ENCODE results near the gene GALNT2. TPM values are rescaled to one million over a fixed set of nuclear protein-coding genes. Genes with fewer than 3 reads are reported as not detected.
A peak's percentile ranks its signal among the peaks of the same experiment; 100 is the strongest.

GALNT2 gene
- total RNA-seq, 1 experiment from 2014 or later, result 62.2 TPM

GRCh38 chr1:230215031-230215430, 148.0 kb downstream of the GALNT2 start:
- peaks cover 35% of the 10 kb centered on the region for H3K4me1 Mint-ChIP-seq (ENCODE audit: low read depth, unreplicated experiment)
- peak in 1 of 2 experiments; percentile 48 for TF ChIP-seq CTCF (IDR thresholded peaks at IDR 0.05; ENCODE audit: insufficient read depth in 1 of 2, low read depth in 1 of 2, low read length in 1 of 2, severe bottlenecking in 1 of 2, unreplicated experiment in 1 of 2)
- DNase-seq, result peak in 1 of 2 experiments; percentile 14
- peaks cover 6% of the 10 kb centered on the region for H3K36me3 Mint-ChIP-seq (ENCODE audit: insufficient read depth, unreplicated experiment)
- ChIA-PET POLR2A (no interaction called here), CTCF (no interaction called here)
- H3K4me3 Mint-ChIP-seq (ENCODE audit: unreplicated experiment), result no peak overlapping the region
- H3K9me3 Mint-ChIP-seq (ENCODE audit: unreplicated experiment), result peaks cover 10% of the 10 kb centered on the region
- H3K4me3 ChIP-seq (ENCODE audit: low read depth, low read length), result no peak overlapping the region
- H3K9me3 ChIP-seq, result no peaks in the 10 kb centered on the region
- H3K27me3 ChIP-seq (replicated peaks; ENCODE audit: control insufficient read depth, insufficient read depth, low read length), result no peaks in the 10 kb centered on the region
- intact Hi-C loops (cut with micrococcal nuclease; ENCODE audit: unreplicated experiment), result loop anchor here (5.0 kb wide), 1 partner anchor 148 kb away; the partner anchor contains the start of gene GALNT2
- no peaks in the 10 kb centered on the region for H3K27me3 Mint-ChIP-seq (ENCODE audit: insufficient read depth, unreplicated experiment)
- BruUV-seq (replicated peaks), result no TSS peak
- H3K4me1 ChIP-seq, result peaks cover 32% of the 10 kb centered on the region
- H3K27ac Mint-ChIP-seq (ENCODE audit: unreplicated experiment), result peak overlapping the region; percentile 3
- no peaks in the 10 kb centered on the region for H3K36me3 ChIP-seq (ENCODE audit: control insufficient read depth, insufficient read depth, low read length)

GRCh38 chr1:230215529-230215928, 148.5 kb downstream of the GALNT2 start:
- no peak overlapping the region for H3K4me3 ChIP-seq (ENCODE audit: low read depth, low read length)
- no TSS peak for BruUV-seq (replicated peaks)
- Mint-ChIP-seq H3K4me3 (ENCODE audit: unreplicated experiment) (no peak overlapping the region), H3K27ac (ENCODE audit: unreplicated experiment) (no peak overlapping the region), H3K36me3 (ENCODE audit: insufficient read depth, unreplicated experiment) (peaks cover 6% of the 10 kb centered on the region), H3K27me3 (ENCODE audit: insufficient read depth, unreplicated experiment) (no peaks in the 10 kb centered on the region), H3K9me3 (ENCODE audit: unreplicated experiment) (peaks cover 10% of the 10 kb centered on the region), H3K4me1 (ENCODE audit: low read depth, unreplicated experiment) (peaks cover 30% of the 10 kb centered on the region)
- CTCF ChIA-PET, result interaction anchor here (0.6 kb wide), 1 partner anchor 100 kb away, joined by 5 read pairs; no protein-coding TSS in a partner anchor
- no peaks in the 10 kb centered on the region for H3K9me3 ChIP-seq
- no peak for TF ChIP-seq CTCF (IDR thresholded peaks at IDR 0.05; ENCODE audit: insufficient read depth in 1 of 2, low read depth in 1 of 2, low read length in 1 of 2, severe bottlenecking in 1 of 2, unreplicated experiment in 1 of 2)
- no peak for DNase-seq
- H3K27me3 ChIP-seq (replicated peaks; ENCODE audit: control insufficient read depth, insufficient read depth, low read length), result no peaks in the 10 kb centered on the region
- no peaks in the 10 kb centered on the region for H3K36me3 ChIP-seq (ENCODE audit: control insufficient read depth, insufficient read depth, low read length)
- POLR2A ChIA-PET, result no interaction called here
- peaks cover 27% of the 10 kb centered on the region for H3K4me1 ChIP-seq
- intact Hi-C loops (cut with micrococcal nuclease; ENCODE audit: unreplicated experiment), result loop anchor here (5.0 kb wide), 1 partner anchor 148 kb away; the partner anchor contains the start of gene GALNT2

- H3K9me3 ChIP-seq, result no peaks in the 10 kb centered on the region
- Mint-ChIP-seq H3K27ac (ENCODE audit: unreplicated experiment) (no peak overlapping the region), H3K4me1 (ENCODE audit: low read depth, unreplicated experiment) (peaks cover 22% of the 10 kb centered on the region), H3K4me3 (ENCODE audit: unreplicated experiment) (no peak overlapping the region), H3K9me3 (ENCODE audit: unreplicated experiment) (peaks cover 10% of the 10 kb centered on the region), H3K36me3 (ENCODE audit: insufficient read depth, unreplicated experiment) (peaks cover 6% of the 10 kb centered on the region), H3K27me3 (ENCODE audit: insufficient read depth, unreplicated experiment) (no peaks in the 10 kb centered on the region)
- intact Hi-C loops (cut with micrococcal nuclease; ENCODE audit: unreplicated experiment), result loop anchor here (5.0 kb wide), 1 partner anchor 150 kb away; the partner anchor contains the start of gene GALNT2
- BruUV-seq (replicated peaks), result no TSS peak
- ChIA-PET POLR2A (no interaction called here), CTCF (no interaction called here)
- no peak for DNase-seq
- TF ChIP-seq CTCF (IDR thresholded peaks at IDR 0.05; ENCODE audit: insufficient read depth in 1 of 2, low read depth in 1 of 2, low read length in 1 of 2, severe bottlenecking in 1 of 2, unreplicated experiment in 1 of 2), result no peak
- no peaks in the 10 kb centered on the region for H3K27me3 ChIP-seq (replicated peaks; ENCODE audit: control insufficient read depth, insufficient read depth, low read length)
- H3K36me3 ChIP-seq (ENCODE audit: control insufficient read depth, insufficient read depth, low read length), result no peaks in the 10 kb centered on the region
- no peak overlapping the region for H3K4me3 ChIP-seq (ENCODE audit: low read depth, low read length)
- peaks cover 16% of the 10 kb centered on the region for H3K4me1 ChIP-seq
Observed at GRCh38 chr1:230216896-230217295, 149.9 kb downstream of the GALNT2 start.
